NCI-H1092 treated with DMSO at 0.1 percent for 48 hours (cell line): ENCODE results near the gene KIF26A.

ENCODE experiments used
- DNase-seq: peaks from one replicate; lab custom pipeline; 2025; lab: John Stamatoyannopoulos, UW

Gene KIF26A

DNA sequence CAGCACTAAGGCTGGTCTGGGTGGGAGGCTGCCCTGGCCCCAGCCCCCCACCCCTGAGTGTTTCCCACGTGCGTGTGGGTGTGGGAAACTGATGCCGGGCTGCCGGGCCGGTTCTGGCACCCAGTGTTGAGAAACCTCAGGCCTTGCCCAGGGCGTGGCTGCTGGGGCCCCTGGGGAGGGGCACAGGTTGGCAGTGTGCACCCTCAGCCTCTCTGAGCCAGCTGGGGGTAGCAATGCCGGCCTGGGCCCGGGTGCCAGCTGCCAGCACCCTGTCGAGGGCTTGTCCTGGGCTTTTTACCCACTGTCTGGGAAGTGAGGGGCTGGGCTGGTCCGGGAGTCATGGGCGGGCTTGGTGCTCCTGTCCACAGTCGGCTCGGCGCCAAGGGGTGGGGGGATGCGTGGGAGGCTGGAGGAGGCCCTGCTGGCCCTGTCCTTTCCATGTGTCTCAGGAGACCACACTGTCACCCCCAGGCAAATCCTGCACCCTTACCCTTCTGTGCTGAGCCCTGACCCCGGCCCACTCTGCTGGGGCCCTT lies 37.2 kb upstream of the KIF26A start:
- DNase-seq: no peak

DNA sequence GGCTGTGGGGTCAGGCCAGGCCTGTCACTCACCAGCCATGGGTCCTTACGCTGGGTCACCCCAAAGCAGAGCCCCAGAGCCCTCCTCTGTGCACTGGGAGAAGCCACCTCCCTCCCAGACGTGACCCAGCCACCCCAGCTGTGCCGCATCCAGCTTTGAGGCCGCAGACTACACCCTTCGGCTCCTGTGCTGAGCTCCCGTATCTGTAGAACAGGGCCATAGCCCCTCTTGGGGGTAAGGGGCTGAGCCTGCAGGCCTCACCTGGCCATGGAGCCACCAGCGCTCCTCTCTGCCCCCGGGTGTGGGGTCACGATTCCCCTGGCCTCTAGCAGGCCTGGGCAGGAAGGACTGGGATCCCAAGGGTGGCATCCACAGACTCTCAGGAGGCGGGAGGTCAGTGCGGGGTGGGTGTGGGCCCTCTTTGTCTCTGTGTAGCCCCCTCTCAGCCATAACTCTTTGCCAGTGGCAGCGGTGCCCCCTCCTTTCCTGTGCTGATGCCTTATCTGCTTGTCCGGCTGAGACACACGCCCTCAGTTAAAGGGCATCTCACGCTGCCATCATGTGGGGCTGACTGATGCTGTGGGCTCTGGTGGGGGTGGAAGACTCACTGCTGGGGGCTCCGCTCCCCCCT lies 36.6 kb upstream of the KIF26A start:
- no peak for DNase-seq

DNA sequence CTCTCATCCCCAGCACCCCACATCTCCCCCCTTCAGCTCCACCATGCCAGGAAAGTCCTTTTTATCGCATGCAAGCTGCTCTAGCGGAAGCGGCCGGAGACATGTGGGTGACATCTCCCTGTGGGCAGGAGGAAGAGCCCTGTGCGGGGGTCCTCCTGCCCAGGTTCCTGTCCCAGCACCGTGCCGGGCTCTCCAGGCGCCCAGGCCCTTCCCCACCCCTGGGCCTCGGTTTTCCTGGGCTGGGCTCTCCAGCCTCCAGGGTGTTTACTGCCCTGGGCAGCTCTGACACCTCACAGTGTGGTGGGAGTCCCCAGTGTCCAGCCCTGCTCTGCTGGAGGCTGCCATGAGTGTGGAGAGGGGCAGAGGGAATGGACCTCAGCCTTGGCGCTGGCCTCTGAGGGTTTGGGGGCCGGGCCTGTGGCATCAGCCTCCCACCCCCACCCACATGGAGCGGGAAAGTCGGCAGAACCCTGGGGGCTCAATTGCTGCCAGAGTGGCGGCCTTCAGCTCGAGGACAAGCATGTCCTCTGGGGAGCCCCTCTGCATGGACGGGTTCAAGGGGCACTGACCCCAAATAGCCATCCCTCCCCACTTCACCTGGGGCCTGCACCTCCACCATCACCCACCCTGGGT lies 36.0 kb upstream of the KIF26A start:
- no peak for DNase-seq

DNA sequence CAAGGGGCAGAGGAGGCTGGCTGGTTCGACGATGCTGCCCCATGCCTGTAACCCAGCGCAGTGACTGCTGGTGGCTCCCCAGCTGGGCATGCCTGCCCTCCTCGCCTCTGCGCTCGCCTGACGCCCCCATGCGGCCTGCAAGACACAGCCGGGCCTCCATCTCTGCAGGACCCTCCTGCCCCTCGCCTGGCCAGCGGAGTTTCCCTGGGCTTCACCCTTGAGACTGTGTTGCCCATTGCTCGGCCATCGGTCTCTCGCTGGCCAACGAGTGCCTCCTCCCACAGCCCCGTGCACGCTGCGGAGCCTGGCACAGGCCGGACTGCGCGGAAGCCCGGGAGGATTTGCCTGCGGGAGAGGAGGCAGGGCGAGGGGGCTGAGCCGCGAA lies 35.3 kb upstream of the KIF26A start:
- DNase-seq: no peak

DNA sequence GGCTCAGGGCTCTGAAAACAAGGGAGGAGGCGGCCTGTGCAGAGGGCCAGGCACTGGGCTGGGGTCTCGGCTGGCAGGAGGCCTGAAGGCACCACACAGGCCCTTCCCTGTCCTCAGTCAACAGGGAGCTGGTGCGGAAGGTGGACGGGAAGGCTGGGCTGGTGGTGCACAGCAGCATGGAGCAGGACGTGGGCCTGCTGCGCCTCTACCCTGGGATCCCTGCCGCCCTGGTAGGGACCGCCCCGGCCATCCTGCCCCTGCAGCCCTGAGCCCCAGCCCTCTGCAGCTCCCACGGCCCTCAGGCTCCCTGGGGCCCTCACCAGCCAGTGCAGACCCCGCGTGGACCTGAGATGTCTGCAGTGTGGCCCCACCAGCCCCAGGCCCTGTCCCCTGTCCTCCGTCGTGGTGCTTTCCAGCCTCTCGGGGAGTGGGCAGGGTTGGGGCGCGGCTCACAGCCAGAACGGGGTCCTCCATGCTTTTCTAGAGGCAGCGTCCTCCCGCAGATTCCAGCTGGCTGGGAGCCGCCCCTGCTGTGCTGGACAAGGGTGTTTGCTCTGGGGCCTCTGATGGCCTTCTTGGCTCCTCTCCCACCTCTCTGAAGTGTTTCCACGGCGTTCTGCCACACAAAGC lies 34.8 kb upstream of the KIF26A start:
- DNase-seq: peak; percentile 87

DNA sequence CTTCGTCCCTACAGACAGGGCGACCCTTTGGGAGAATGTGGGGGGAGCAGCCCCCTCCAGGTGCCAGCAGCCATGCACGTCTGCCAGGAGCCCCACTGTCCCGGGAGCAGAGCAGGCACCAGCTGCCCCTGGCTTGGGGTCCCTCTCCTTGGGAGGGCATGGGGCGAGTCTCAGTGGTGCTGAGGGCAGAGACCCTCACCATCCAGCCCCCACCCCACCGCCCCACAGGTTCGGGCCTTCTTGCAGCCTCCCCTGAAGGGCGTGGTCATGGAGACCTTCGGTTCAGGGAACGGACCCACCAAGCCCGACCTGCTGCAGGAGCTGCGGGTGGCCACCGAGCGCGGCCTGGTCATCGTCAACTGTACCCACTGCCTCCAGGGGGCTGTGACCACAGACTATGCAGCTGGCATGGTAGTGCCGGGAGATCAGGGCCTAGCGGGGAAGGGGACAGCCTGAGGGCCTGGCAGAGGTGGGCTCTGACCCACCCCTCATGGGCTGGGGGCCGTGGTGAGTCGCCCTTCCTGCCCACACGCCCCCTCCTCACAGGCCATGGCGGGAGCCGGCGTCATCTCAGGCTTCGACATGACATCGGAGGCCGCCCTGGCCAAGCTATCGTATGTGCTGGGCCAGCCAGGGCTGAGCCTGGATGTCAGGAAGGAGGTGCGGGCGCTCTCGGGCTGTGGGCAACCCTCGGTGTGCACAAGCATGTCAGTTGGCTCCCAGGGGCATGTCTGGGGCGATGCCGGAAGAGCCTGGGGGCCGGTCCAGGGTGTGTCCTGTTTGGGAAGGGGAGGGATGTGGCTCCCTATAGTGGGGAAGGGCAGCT lies 34.1 kb upstream of the KIF26A start:
- peak; percentile 53 for DNase-seq

DNA sequence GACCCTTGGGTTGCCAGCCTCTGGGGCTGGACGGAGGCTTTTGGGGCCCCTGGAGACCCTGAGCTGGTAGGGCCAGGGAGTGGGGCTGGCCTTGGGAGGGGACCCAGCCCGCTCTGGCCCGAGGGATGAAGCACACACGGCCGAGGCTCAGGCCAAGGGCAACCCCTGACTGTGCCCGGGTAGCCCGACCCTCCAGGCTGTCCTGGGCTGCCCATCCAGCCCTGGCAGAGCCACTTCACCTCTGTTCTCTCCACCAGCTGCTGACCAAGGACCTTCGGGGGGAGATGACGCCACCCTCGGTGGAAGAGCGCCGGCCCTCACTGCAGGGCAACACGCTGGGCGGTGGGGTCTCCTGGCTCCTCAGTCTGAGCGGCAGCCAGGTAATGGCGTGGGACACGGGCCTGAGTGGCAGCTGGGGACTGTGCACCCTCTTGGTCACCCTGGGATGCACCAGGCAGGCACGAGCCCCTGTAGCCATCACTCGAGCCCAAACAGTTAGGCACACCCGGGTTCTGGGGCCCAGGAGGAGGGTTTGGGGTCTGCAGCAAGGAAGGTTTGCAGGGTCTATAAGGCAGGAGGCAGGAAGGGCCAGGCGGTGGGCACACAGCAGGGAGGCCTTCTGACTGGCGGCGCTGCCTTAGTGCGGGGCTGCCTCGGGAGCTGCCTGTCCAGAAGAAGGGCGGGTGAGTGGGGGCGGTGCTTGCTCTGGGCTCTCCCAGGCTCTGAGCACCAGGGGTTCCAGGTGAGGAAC lies 33.1 kb upstream of the KIF26A start:
- DNase-seq: no peak

DNA sequence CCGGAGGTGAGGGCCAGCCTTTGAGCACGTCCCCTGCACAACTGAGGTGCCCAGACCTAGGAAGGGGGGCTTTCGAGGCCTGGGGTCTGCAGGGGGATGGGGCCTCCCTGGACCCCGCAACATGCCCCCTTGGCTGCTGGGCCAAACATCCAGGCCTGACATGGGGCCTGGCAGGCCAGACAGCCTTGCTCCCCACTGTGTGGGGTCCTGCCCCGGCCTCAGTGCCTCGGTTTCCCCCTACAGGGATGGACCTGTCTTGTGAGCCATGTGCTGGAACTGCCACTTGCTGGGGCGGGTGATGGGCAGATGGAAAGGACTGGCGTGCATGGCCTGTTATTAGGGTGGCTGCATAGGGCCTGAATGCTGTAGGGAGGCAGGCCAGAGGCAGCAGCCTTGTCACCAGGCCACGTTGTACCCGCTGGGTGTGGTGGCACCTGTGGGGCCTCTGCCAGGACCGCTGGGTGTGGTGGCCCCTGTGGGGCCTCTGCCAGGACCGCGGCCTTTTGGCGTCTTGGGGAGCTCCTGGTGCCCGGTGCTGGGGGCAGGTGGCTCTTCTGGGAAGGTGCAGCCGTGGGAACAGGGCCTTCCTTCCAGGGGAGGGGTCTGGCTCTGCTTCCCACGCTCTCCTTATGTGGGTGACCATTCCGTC lies 32.4 kb upstream of the KIF26A start:
- DNase-seq: no peak

DNA sequence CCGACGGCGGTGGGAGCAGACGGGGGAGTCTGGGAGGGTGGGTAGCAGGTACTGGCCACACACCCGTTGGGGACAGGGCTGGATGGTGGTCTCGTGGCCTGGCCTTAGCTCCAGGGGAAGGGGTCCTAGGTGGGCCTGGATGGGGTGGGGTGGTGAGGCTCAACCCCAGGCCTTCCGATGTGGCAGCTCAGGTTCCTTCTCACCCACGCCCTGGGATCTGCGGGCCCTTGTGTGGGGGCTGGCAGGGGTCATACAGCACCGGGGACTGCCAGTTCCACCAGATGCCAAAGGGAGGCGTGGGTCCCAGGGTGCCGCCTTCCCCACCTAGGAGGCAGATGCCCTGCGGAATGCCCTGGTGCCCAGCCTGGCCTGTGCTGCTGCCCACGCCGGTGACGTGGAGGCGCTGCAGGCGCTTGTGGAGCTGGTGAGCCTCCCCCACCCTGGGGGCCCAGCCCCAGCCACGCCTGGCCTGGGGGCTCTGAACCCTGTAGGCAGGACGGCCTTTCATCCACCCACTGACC lies 31.9 kb upstream of the KIF26A start:
- DNase-seq: no peak

DNA sequence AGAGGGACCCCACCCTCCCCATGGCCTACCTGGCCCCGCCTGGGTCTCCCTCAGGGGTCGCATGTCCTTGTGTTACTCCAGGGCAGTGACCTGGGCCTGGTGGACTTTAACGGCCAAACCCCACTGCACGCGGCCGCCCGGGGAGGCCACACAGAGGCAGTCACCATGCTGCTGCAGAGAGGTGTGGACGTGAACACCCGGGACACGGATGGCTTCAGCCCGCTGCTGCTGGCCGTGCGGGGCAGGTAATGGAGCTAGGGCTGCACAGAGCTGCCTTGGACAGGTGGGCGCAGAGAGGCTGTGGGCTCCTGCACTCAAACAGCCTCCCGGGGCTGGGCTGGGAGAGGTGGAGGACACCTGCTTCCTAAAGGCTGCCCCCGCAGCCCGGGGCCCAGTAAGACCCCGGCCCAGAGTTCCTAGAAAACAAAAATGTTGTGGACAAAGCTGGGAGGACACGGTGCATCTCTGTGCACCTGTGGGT lies 31.2 kb upstream of the KIF26A start:
- DNase-seq: no peak

DNA sequence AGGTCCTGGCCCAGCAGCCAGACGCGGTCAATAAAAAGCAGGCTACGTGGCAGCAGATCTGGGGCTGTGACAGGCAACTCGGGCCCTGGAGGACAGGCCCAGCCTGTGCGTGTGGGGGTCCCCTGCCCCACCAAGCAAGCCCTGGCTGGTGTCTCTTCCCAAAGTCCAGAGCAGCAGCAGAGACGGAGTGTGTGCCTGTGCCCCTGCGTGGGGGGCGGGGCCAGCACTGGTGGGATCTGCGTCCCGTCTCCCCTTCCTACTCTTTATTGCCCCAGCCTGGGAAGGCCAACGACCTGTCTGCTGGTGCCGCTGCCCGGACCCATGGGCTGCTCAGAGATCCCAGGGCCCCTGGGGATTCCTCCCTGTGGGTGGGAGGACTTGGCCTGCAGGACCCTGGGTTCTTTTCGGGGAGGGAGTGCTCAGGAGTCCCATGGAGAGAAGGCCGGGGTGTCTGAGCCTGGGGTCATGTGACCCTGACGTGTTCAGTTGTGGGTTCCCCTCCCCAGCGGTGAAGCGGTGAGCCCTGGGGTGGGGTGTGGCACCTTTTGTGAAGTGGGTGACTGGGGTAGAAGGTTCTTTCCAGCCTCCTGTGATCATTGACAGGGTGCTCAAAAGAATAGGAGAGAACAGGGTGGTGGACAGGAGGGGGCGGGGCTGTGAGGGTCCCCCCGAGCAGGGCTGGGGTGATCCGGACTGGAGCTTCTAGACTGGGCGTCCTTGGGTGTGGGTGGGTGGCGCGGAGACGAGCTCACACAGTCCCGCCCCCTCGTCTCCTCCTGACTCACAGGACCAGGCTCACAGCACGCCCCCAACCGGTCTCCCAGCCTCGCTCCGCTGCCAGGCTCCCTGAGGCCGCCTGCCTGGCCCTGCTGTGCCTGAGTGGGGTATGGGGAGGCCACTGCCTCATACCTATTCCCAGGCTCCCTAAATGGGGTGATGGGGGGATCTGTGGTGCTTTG lies 30.5 kb upstream of the KIF26A start:
- DNase-seq: no peak

DNA sequence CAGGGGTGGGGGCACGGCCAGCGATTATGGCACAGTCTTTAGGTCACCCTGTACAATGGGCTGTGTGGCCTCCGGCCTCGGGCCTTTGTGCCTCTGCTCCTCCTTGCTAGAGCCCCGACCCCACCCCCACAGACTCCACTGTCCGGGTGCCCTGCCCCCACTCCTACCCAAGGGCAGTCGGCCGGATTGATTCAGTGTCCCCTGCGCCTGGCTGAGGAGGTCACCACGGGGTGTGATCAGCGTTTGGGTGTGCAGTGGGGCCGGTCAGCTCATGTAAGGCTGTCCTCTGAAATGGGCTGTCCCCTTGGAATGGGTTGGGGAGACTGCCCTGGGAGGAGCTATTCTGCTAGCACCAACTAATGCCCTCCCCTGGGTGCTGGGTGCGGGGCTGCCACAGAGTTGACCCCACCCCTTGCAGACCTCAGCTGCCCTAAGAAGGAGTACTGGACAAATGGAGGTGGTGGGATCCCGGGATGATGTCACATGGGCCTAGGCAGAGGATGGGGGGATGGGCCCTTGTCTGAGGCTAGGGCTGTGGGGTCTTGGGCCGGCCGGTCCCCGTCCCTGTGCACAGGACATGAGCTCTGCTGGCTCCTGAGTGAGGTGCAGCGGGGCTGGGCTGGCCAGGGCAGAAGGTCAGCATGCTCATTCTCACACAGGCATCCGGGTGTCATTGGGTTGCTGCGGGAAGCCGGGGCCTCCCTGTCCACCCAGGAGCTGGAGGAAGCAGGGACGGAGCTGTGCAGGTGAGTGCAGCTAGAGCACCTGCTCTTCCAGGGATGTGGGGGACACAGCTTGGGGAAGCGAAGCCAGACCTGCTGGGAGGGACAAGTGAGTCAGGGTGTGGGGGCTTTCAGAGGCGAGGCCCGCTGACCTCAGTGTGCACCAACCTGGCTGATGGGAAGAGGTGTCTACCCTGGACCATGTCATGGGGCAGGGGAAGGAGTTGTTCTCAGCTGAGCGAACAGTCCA lies 29.5 kb upstream of the KIF26A start:
- no peak for DNase-seq

DNA sequence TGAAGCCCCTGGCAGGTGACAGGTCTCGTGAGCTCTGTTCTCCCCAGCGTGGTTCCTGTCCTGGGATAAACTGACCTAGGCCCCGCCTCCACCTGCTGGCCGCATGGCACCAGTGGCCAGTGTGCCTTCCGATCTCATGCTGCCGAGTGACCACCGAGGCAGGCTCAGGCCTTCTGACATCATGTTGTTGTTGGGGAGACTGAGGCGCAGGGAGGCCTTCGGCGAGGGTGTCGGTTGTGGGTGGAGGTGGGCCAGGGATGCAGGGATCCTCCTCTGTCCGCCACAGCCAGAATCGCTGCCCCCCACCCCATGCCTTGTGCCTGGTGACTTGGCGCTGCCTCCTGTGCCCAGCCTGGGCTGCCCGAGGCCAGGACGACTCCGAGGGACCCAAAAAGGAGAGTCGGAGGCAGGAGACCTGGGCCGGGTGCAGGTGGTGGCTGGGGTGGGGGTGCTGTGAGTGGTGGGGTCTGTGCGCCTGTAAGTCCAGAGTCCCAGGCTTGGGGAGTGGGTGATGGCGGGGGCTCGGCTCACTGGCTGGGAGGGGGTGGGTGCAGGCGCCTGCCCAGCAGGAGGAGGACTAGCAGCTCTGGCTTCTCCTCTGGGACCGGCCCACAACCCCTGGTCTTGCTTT lies 28.5 kb upstream of the KIF26A start:
- no peak for DNase-seq

DNA sequence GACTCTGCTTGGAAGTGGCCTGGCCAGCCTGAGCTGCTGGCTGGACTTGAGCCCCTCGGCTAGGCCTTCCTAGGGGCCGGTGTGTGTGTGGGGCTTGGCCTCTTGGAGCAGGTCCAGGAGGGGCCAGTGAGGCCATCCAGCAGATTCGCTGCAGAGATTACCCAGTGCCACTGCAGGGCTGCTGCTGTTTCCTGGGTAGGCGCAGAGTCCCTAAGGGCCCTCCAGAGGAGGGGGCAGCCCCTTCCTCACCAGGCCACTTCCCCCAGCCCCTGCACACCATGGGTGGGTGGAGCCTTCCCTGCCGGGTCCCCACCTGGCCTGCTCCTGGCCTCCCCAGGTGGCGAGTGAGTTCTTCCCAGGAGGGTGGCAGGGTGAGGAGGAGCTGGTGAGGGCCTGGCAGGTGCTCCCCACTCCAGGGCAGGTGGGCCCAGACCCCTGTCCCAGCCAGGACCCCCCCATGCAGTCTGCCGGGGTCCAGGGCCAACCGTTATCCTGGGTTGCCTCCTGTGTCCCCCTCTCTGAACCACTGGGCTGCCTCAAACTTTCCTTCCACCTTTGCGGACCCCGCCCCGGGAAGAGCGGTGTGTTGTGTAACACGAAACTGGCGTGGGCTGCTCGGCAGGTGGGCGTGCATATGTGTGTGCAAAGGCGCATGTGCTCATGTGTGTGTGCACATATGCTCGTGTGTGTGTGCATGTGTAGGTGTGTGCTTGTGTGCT lies 27.7 kb upstream of the KIF26A start:
- no peak for DNase-seq

DNA sequence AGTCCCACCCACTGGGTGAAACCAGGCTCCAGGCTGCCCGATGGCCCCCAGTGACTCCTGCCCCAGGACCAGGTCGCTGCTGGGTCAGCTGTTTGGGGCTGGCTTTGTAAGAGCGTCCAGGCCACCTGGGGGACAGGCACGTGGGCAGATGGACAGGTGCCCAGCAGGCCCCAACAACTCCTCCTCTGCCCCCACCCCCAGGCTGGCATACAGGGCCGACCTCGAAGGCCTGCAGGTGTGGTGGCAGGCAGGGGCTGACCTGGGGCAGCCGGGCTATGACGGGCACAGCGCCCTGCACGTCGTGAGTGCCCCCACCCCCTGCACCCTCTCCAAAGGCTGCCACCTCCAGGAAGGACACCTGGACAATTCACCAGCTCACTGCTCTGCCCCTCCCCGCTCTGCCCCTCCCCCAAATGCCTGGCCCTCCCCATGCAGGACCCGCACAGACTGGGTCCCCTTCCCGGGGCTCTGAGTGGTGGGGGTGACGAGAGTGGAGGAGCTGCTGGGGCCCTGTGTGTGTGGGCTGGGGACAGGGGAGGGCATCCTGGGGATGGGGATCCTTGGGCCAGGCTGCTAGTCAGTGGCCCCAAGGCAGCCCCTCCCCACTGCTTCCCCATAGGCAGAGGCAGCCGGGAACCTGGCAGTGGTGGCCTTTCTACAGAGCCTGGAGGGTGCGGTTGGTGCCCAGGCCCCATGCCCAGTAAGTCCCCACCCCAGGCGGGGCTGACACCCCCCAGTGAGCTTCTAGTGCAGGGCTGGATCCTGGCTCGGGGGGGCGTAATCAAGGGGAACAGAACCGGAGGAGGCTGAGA lies 26.9 kb upstream of the KIF26A start:
- DNase-seq: no peak

DNA sequence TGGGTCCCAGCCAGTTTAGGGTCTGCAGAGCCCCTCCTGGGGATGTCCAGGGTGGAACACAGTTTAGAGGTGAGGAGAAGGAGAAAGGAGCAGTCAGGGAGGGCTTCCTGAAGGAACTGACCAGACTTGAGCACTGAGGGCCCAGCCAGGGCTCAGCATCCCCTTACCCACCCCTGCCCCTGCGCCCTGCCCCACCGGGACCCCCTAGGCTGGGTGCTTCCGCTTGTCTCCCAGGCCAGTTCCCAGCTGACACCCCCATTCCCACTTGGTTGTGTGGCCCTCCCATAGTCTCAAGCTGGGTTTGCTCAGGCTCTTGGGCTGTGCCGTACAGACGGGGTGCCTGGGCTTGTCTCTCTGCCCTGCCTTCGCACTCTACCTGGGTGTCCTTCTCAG lies 26.3 kb upstream of the KIF26A start:
- DNase-seq: no peak
